GM12878 (cell line): ENCODE results near the gene TMEM14A. TPM values are rescaled to one million over a fixed set of nuclear protein-coding genes. Genes with fewer than 3 reads are reported as not detected.
"Not testable (repeated sequence)": the region's sequence is repeated elsewhere in the genome, so short reads cannot be mapped to it uniquely, and the experiment has no call there.

ENCODE experiments used
- ATAC-seq: fragments of 200-7000 bp; cut with Tn5 transposase; 3 replicates; pipeline ENCODE4 v1.9.1; 2020; ENCODE audit warnings: mild to moderate bottlenecking, moderate library complexity
- BruUV-seq: library from RNA; stranded (reverse); fragments of 400-500 nt; replicated peaks from 2 replicates; lab custom pipeline; 2021; lab: Mats Ljungman, UMichigan
- CTCF ChIA-PET: fragments of 300-600 bp; sonication (Branson Sonifier 250); formaldehyde crosslinking; extraction: SDS; loops from one replicate; lab custom pipeline; 2021; ENCODE audit warnings: inconsistent platforms; lab: Yijun Ruan, JAX
- POLR2A ChIA-PET: fragments of 350-600 bp; formaldehyde crosslinking; extraction: SDS; loops from one replicate; lab custom pipeline; 2021; ENCODE audit warnings: inconsistent platforms; lab: Charles Lee
- RAD21 ChIA-PET: fragments of 300-600 bp; sonication (Branson Sonifier 250); formaldehyde crosslinking; loops from one replicate; lab custom pipeline; 2023; ENCODE audit warnings: antibody characterized with exemption; ENCODE audit not compliant: unreplicated experiment; lab: Charles Lee
- SMC1A ChIA-PET: fragments of 300-600 bp; sonication (Branson Sonifier 250); formaldehyde crosslinking; loops from one replicate; lab custom pipeline; 2023; ENCODE audit not compliant: unreplicated experiment, uncharacterized antibody; lab: Charles Lee
- DNase-seq: peaks from one replicate; pipeline ENCODE4 v3.0.0-alpha.2; 2011; ENCODE audit warnings: low read depth, low spot score
- FAIRE-seq: peaks from 3 replicates; lab custom pipeline; 2011; peaks lifted over from hg19 to GRCh38; lab: Jason Lieb, UNC
- H2AFZ ChIP-seq: 2 replicates; pipeline ENCODE4 v1.6.0; 2011; ENCODE audit warnings: low read depth, low read length, control low read depth; ENCODE audit not compliant: control insufficient read depth
- H3K27ac ChIP-seq: 2 replicates; pipeline ENCODE4 v1.5.1; 2011; ENCODE audit warnings: control low read depth; ENCODE audit not compliant: control insufficient read depth, insufficient read depth
- H3K27me3 ChIP-seq, 2 experiments: replicated peaks in 1 of 2; 2 replicates each; pipeline versions ENCODE4 v1.6.0 to v1.6.1; 2011; ENCODE audit warnings: low read length in 1 of 2; ENCODE audit not compliant: control insufficient read depth in 2 of 2, insufficient read depth in 2 of 2
- H3K36me3 ChIP-seq, 2 experiments: 2 replicates each; pipeline ENCODE4 v1.5.1; 2011; ENCODE audit warnings: low read length in 1 of 2; ENCODE audit not compliant: control insufficient read depth in 2 of 2, insufficient read depth in 2 of 2
- H3K4me1 ChIP-seq: 2 replicates; pipeline ENCODE4 v1.6.1; 2011; ENCODE audit warnings: mild to moderate bottlenecking, low read length, moderate library complexity, mixed read lengths; ENCODE audit not compliant: control insufficient read depth, insufficient read depth
- H3K4me2 ChIP-seq: 2 replicates; pipeline ENCODE4 v1.6.0; 2011; ENCODE audit warnings: control low read depth; ENCODE audit not compliant: control insufficient read depth, insufficient read depth
- H3K4me3 ChIP-seq: fragments of 200-600 bp; sonication (generic); 2 replicates; pipeline ENCODE4 v1.5.1; 2016
- H3K79me2 ChIP-seq: 2 replicates; pipeline ENCODE4 v1.6.0; 2011; ENCODE audit warnings: low read length; ENCODE audit not compliant: control insufficient read depth, insufficient read depth
- H3K9ac ChIP-seq: 2 replicates; pipeline ENCODE4 v1.8.0; 2011; ENCODE audit warnings: low read length, control low read depth, mixed read lengths; ENCODE audit not compliant: control insufficient read depth, insufficient read depth
- H3K9me3 ChIP-seq: replicated peaks from 3 replicates; pipeline ENCODE4 v1.5.1; 2011; ENCODE audit warnings: mild to moderate bottlenecking, low read length; ENCODE audit not compliant: control insufficient read depth, insufficient read depth
- H4K20me1 ChIP-seq: 2 replicates; pipeline ENCODE4 v1.6.0; 2011; ENCODE audit not compliant: control insufficient read depth, insufficient read depth
- CBX5 ChIP-seq: sonication (generic); IDR thresholded peaks from 2 replicates; pipeline ENCODE4 v1.6.1; 2016; ENCODE audit warnings: low read depth, moderate library complexity, mild to moderate bottlenecking, inconsistent platforms
- FOXM1 ChIP-seq: IDR thresholded peaks from 2 replicates; pipeline ENCODE4 v1.6.1; 2012; ENCODE audit warnings: low read depth, mild to moderate bottlenecking, inconsistent platforms, low read length, moderate library complexity
- NFIC ChIP-seq: IDR thresholded peaks from 2 replicates; pipeline ENCODE4 v1.6.1; 2012; ENCODE audit warnings: low read depth, mild to moderate bottlenecking, inconsistent platforms, low read length, moderate library complexity
- NR2F1 ChIP-seq: fragments of 450-650 bp; conservative IDR thresholded peaks from 2 replicates; pipeline ENCODE4 v1.6.1; 2017; ENCODE audit warnings: mild to moderate bottlenecking
- PAX5 ChIP-seq: IDR thresholded peaks from 2 replicates; pipeline ENCODE4 v1.6.1; 2011; ENCODE audit warnings: low read depth, low read length, borderline replicate concordance
- RAD51 ChIP-seq: fragments of 450-650 bp; IDR thresholded peaks from 2 replicates; pipeline ENCODE4 v1.6.1; 2016; ENCODE audit warnings: moderate library complexity, mild to moderate bottlenecking, inconsistent platforms
- SIN3A ChIP-seq: IDR thresholded peaks from 2 replicates; pipeline ENCODE4 v1.6.1; 2012; ENCODE audit warnings: low read depth, low read length, improper control_type of control experiment
- WRNIP1 ChIP-seq: IDR thresholded peaks from 2 replicates; pipeline ENCODE4 v1.6.1; 2011; ENCODE audit warnings: low read depth, low read length, improper control_type of control experiment, borderline replicate concordance
- ZNF24 ChIP-seq: fragments of 450-650 bp; IDR thresholded peaks from 2 replicates; pipeline ENCODE4 v1.6.1; 2017; ENCODE audit warnings: antibody characterized with exemption, mild to moderate bottlenecking
- WGBS: methylation state at CpG from one replicate; pipeline ENCODE4 v1.1.6; 2016; ENCODE audit warnings: low lambda C conversion rate; ENCODE audit not compliant: insufficient replicate concordance, insufficient coverage; ENCODE audit errors: missing lambda C conversion rate; 5-methylcytosine and 5-hydroxymethylcytosine counted together
- in situ Hi-C: fragments of 300-500 bp; cut with MboI; formaldehyde crosslinking; loops from 9 replicates; pipeline ENCODE4 v1.14.3; 2018; ENCODE audit warnings: mixed read lengths
- intact Hi-C: fragments of 100-400 bp; cut with micrococcal nuclease; formaldehyde crosslinking; loops from one replicate; pipeline ENCODE4 v1.14.2; 2022; ENCODE audit not compliant: unreplicated experiment
- polyA plus RNA-seq, 11 experiments: library from polyadenylated mRNA; depleted of rRNA in 4 of 11; unstranded in 6 of 11; stranded (reverse) in 5 of 11; fragments of >200 nt; fragmentation: Nextera tagmentation in 4 of 11; fragmentation: Illumina TruSeq in 1 of 11; extraction: Ambion mirVana in 4 of 11; extraction: Trizol in 1 of 11; gene quantifications; 1 replicate in 1 of 11; 2 replicates in 10 of 11; pipeline versions ENCODE4 v1.2.1 to v1.2.3, GENCODE V29; 2011 to 2016; ENCODE audit warnings: inconsistent platforms in 2 of 11, missing spikeins in 2 of 11, low read depth in 1 of 11
- total RNA-seq, 4 experiments: library from RNA; depleted of rRNA in 3 of 4; stranded (reverse); fragments of >200 nt in 3 of 4; fragmentation: Illumina TruSeq in 1 of 4; extraction: Trizol in 1 of 4; gene quantifications; 2 replicates each; pipeline versions ENCODE4 v1.2.1 to v1.2.3, GENCODE V29; 2013 to 2021
- TF ChIP-seq, protein P1 (sequence below), 3 experiments: IDR thresholded peaks in 2 of 3; conservative IDR thresholded peaks in 1 of 3; 2 replicates each; pipeline ENCODE4 v1.5.1; 2011; ENCODE audit warnings: low read depth in 3 of 3, low read length in 3 of 3, mild to moderate bottlenecking in 3 of 3, control low read depth in 2 of 3, moderate library complexity in 2 of 3, inconsistent platforms in 1 of 3, mixed read lengths in 1 of 3; ENCODE audit not compliant: control insufficient read depth in 2 of 3, insufficient read depth in 1 of 3; ENCODE audit errors: extremely low read depth in 1 of 3
- TF ChIP-seq, protein P2 (sequence below): fragments of 450-650 bp; IDR thresholded peaks from 2 replicates; pipeline ENCODE4 v1.6.1; 2018; ENCODE audit warnings: borderline replicate concordance, mild to moderate bottlenecking; ENCODE audit not compliant: partially characterized antibody

TMEM14A gene
- total and polyA plus RNA-seq, 10 of the 15 experiments (the other 5 are each of a cell fraction or from before 2014, with no cell fraction given), result 15.6 to 143 (median 33.1) TPM

DNA sequence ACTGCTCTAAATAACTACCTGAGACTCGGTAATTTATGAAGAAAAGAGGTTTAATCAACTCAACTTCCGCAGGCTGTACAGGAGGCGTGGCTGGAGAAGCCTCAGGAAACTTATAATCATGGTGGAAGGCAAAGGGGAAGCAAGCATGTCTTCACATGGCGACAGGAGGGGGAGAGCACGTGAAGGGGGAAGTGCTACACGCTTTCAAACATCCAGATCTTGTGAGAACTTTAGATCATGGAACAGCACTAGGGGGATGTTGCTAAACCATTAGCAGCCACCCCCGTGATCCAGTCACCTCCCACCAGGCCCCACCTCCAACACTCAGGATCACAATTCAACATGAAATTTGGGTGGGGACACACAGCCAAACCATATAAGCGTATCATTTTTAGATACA is 5.7 kb downstream of the TMEM14A start:
- DNase-seq, FAIRE-seq, H3K9ac ChIP-seq, H3K27ac ChIP-seq, ATAC-seq, in situ Hi-C loops, BruUV-seq, intact Hi-C loops, H2AFZ ChIP-seq, H3K4me1 ChIP-seq, H3K4me2 ChIP-seq, H3K4me3 ChIP-seq, SMC1A ChIA-PET, H3K27me3 ChIP-seq, POLR2A ChIA-PET, H3K9me3 ChIP-seq, H4K20me1 ChIP-seq, H3K79me2 ChIP-seq, H3K36me3 ChIP-seq, RAD21 ChIA-PET: not testable (repeated sequence)
- CTCF ChIA-PET, result interaction anchor here (2.2 kb wide), 1 partner anchor 12 kb away, joined by 9 read pairs; no protein-coding TSS in a partner anchor
- WGBS, result 65% methylated on average over 8 of the region's 8 CpGs

DNA sequence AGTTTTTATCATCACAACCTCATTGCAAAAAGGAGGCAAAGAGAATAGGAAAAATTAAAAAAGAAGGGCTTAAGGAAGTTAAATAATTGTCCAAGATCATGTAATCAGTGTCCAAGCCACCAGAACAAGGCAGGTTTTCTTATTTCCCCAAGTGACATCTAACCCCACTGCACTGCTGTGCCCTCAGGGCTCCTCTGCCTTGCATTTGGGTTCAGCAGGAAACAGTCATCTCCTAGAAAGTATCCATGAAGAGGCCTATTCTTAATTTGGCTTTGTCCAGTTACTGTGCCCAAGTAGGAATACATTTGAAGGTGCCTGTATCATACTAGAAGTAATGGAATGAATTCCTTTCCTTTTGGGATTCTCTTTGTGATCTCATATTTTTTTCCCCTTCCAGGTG is 10.5 kb downstream of the TMEM14A start:
- Histone ChIP-seq H3K4me1 (no peaks in the 10 kb centered on the region), H4K20me1 (no peaks in the 10 kb centered on the region), H2AFZ (no peak overlapping the region), H3K36me3 (peaks cover 0 to 2% of the 10 kb centered on the region in 2 experiments; a peak in 2 of 4 replicates), H3K27ac (no peak overlapping the region), H3K27me3 (no peaks in the 10 kb centered on the region), H3K4me3 (no peak overlapping the region), H3K9me3 (no peaks in the 10 kb centered on the region; the same call in 2 of the 3 replicates), H3K4me2 (no peak overlapping the region), H3K9ac (no peak overlapping the region), H3K79me2 (no peaks in the 10 kb centered on the region)
- ATAC-seq (no peak), FAIRE-seq (no peak), DNase-seq (no peak)
- no TSS peak for BruUV-seq
- in situ Hi-C loops (no loop called here), intact Hi-C loops (no loop called here)
- CTCF ChIA-PET, result no interaction called here
- SMC1A ChIA-PET, result no interaction called here
- no peak for TF ChIP-seq NFIC
- no peak for TF ChIP-seq PAX5
- no peak for TF ChIP-seq RAD51
- TF ChIP-seq, protein P1, sequence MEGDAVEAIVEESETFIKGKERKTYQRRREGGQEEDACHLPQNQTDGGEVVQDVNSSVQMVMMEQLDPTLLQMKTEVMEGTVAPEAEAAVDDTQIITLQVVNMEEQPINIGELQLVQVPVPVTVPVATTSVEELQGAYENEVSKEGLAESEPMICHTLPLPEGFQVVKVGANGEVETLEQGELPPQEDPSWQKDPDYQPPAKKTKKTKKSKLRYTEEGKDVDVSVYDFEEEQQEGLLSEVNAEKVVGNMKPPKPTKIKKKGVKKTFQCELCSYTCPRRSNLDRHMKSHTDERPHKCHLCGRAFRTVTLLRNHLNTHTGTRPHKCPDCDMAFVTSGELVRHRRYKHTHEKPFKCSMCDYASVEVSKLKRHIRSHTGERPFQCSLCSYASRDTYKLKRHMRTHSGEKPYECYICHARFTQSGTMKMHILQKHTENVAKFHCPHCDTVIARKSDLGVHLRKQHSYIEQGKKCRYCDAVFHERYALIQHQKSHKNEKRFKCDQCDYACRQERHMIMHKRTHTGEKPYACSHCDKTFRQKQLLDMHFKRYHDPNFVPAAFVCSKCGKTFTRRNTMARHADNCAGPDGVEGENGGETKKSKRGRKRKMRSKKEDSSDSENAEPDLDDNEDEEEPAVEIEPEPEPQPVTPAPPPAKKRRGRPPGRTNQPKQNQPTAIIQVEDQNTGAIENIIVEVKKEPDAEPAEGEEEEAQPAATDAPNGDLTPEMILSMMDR (IDR thresholded peaks at IDR 0.05 in 2 of 3, conservative IDR thresholded peaks at IDR 0.05 in 1 of 3; ENCODE audit: control insufficient read depth in 2 of 3, extremely low read depth in 1 of 3, insufficient read depth in 1 of 3, low read depth in 3 of 3, low read length in 3 of 3), result no peak
- no peak for TF ChIP-seq NR2F1
- TF ChIP-seq WRNIP1, result no peak
- TF ChIP-seq, protein P2, sequence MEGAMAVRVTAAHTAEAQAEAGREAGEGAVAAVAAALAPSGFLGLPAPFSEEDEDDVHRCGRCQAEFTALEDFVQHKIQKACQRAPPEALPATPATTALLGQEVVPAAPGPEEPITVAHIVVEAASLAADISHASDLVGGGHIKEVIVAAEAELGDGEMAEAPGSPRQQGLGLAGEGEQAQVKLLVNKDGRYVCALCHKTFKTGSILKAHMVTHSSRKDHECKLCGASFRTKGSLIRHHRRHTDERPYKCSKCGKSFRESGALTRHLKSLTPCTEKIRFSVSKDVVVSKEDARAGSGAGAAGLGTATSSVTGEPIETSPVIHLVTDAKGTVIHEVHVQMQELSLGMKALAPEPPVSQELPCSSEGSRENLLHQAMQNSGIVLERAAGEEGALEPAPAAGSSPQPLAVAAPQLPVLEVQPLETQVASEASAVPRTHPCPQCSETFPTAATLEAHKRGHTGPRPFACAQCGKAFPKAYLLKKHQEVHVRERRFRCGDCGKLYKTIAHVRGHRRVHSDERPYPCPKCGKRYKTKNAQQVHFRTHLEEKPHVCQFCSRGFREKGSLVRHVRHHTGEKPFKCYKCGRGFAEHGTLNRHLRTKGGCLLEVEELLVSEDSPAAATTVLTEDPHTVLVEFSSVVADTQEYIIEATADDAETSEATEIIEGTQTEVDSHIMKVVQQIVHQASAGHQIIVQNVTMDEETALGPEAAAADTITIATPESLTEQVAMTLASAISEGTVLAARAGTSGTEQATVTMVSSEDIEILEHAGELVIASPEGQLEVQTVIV, result no peak
- no peak for TF ChIP-seq CBX5
- no peak for TF ChIP-seq ZNF24
- no peak for TF ChIP-seq FOXM1
- no peak for TF ChIP-seq SIN3A
- RAD21 ChIA-PET, result no interaction called here
- POLR2A ChIA-PET, result no interaction called here
